ENCODE data around the gene DNASE1L3.

Gene DNASE1L3

GRCh38 chr3:58173029-58173668, 37.6 kb downstream of the DNASE1L3 start:
- Histone ChIP-seq H3K27ac (ENCODE audit: low read depth, low read length) (no peak overlapping the region), H3K27me3 (ENCODE audit: control insufficient read depth, low read length) (peaks cover under 1% of the 10 kb centered on the region; the same call in 1 of the 2 replicates), H3K36me3 (ENCODE audit: control insufficient read depth, low read length) (no peaks in the 10 kb centered on the region), H3K79me2 (ENCODE audit: control insufficient read depth, low read length) (no peaks in the 10 kb centered on the region), H3K4me3 (ENCODE audit: low read length) (no peak overlapping the region), H3K9me3 (ENCODE audit: control insufficient read depth, insufficient read depth, low read length) (no peaks in the 10 kb centered on the region), H3K4me2 (ENCODE audit: low read length) (no peak overlapping the region), H4K20me1 (ENCODE audit: control insufficient read depth, insufficient read depth, low read depth, low read length) (no peaks in the 10 kb centered on the region), H3K4me1 (ENCODE audit: control insufficient read depth, low read length) (peaks cover 16% of the 10 kb centered on the region), H3K9me2 (replicated peaks; ENCODE audit: control insufficient read depth, low read length) (no peaks in the 10 kb centered on the region), H3F3A (ENCODE audit: control insufficient read depth, insufficient read depth) (no peaks in the 10 kb centered on the region)
- TF ChIP-seq CTCF (IDR thresholded peaks at IDR 0.05; ENCODE audit: low read depth, low read length, poor library complexity, severe bottlenecking) (no peak), EZH2phosphoT487 (IDR thresholded peaks at IDR 0.05; ENCODE audit: borderline replicate concordance, low read length) (no peak)

DNA sequence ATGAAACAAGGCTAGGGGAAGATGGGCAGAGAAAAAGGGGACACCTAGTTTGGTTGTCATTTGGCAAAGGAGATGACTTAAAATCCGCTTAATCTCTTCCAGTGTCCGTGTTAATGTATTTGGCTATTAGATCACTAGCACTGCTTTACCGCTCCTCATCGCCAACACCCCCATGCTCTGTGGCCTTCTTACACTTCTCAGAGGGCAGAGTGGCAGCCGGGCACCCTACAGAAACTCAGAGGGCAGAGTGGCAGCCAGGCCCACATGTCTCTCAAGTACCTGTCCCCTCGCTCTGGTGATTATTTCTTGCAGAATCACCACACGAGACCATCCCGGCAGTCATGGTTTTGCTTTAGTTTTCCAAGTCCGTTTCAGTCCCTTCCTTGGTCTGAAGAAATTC, 39.6 kb downstream of the DNASE1L3 start:
- Histone ChIP-seq H3K4me2 (ENCODE audit: low read length) (no peak overlapping the region), H3K36me3 (ENCODE audit: control insufficient read depth, low read length) (no peaks in the 10 kb centered on the region), H3K27ac (ENCODE audit: low read depth, low read length) (no peak overlapping the region), H3K79me2 (ENCODE audit: control insufficient read depth, low read length) (no peaks in the 10 kb centered on the region), H3F3A (ENCODE audit: control insufficient read depth, insufficient read depth) (no peaks in the 10 kb centered on the region), H3K9me2 (replicated peaks; ENCODE audit: control insufficient read depth, low read length) (no peaks in the 10 kb centered on the region), H3K4me3 (ENCODE audit: low read length) (no peak overlapping the region), H3K27me3 (ENCODE audit: control insufficient read depth, low read length) (no peaks in the 10 kb centered on the region), H4K20me1 (ENCODE audit: control insufficient read depth, insufficient read depth, low read depth, low read length) (no peaks in the 10 kb centered on the region), H3K9me3 (ENCODE audit: control insufficient read depth, insufficient read depth, low read length) (no peaks in the 10 kb centered on the region), H3K4me1 (ENCODE audit: control insufficient read depth, low read length) (peaks cover 7% of the 10 kb centered on the region)
- TF ChIP-seq CTCF (IDR thresholded peaks at IDR 0.05; ENCODE audit: low read depth, low read length, poor library complexity, severe bottlenecking) (no peak), EZH2phosphoT487 (IDR thresholded peaks at IDR 0.05; ENCODE audit: borderline replicate concordance, low read length) (no peak)

DNA sequence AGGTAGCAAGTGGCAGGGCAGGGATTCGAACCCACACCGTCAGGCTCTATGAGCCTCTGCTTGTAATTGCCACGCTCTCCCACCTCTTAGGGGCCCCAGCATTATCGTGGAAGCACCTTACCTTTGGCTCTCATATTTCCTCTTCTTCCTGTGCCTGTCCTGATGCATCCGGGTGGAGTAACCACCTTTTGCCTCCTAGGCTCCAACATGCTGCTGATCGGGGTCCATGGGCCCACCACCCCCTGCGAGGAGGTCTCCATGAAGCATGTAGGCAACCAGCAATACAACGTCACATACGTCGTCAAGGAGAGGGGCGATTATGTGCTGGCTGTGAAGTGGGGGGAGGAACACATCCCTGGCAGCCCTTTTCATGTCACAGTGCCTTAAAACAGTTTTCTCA, 40.4 kb downstream of the DNASE1L3 start:
- no peak overlapping the region for H3K4me3 ChIP-seq (ENCODE audit: low read length)
- H3K9me2 ChIP-seq (replicated peaks; ENCODE audit: control insufficient read depth, low read length): no peaks in the 10 kb centered on the region
- no peak overlapping the region for H3K27ac ChIP-seq (ENCODE audit: low read depth, low read length)
- peaks cover 3% of the 10 kb centered on the region for H3K4me1 ChIP-seq (ENCODE audit: control insufficient read depth, low read length)
- H3K4me2 ChIP-seq (ENCODE audit: low read length): no peak overlapping the region
- H3K9me3 ChIP-seq (ENCODE audit: control insufficient read depth, insufficient read depth, low read length): no peaks in the 10 kb centered on the region
- no peaks in the 10 kb centered on the region for H4K20me1 ChIP-seq (ENCODE audit: control insufficient read depth, insufficient read depth, low read depth, low read length)
- H3K27me3 ChIP-seq (ENCODE audit: control insufficient read depth, low read length): no peaks in the 10 kb centered on the region
- H3F3A ChIP-seq (ENCODE audit: control insufficient read depth, insufficient read depth): no peaks in the 10 kb centered on the region
- TF ChIP-seq EZH2phosphoT487 (IDR thresholded peaks at IDR 0.05; ENCODE audit: borderline replicate concordance, low read length): no peak
- TF ChIP-seq CTCF (IDR thresholded peaks at IDR 0.05; ENCODE audit: low read depth, low read length, poor library complexity, severe bottlenecking): no peak
- no peaks in the 10 kb centered on the region for H3K36me3 ChIP-seq (ENCODE audit: control insufficient read depth, low read length)
- no peaks in the 10 kb centered on the region for H3K79me2 ChIP-seq (ENCODE audit: control insufficient read depth, low read length)
